HFFc6 (cell line): Measurements from ENCODE around the gene ABHD1. TPM values are rescaled to one million over a fixed set of nuclear protein-coding genes. Genes with fewer than 3 reads are reported as not detected.
A peak's percentile ranks its signal among the peaks of the same experiment; 100 is the strongest.

Experiments
- DNase-seq: peaks from one replicate; pipeline ENCODE4 v3.0.0-alpha.2; 2018
- H3K27ac Mint-ChIP-seq: 2 replicates; pipeline ENCODE4 v1.8.0; 2020; ENCODE audit warnings: mild to moderate bottlenecking, mixed read lengths
- H3K27me3 Mint-ChIP-seq: 2 replicates; pipeline ENCODE4 v1.8.0; 2021; ENCODE audit warnings: mild to moderate bottlenecking, moderate library complexity, mixed read lengths; ENCODE audit not compliant: insufficient read depth
- H3K36me3 Mint-ChIP-seq: 2 replicates; pipeline ENCODE4 v1.8.0; 2021; ENCODE audit warnings: low read depth, mixed read lengths
- H3K4me1 Mint-ChIP-seq: 2 replicates; pipeline ENCODE4 v1.8.0; 2020; ENCODE audit warnings: low read depth, mixed read lengths
- H3K4me3 Mint-ChIP-seq: 2 replicates; pipeline ENCODE4 v1.8.0; 2020; ENCODE audit warnings: mild to moderate bottlenecking, moderate library complexity, mixed read lengths
- H3K9me3 Mint-ChIP-seq: 2 replicates; pipeline ENCODE4 v1.8.0; 2020; ENCODE audit warnings: mild to moderate bottlenecking, mixed read lengths
- CTCF ChIP-seq: fragments of 200-600 bp; sonication (generic); IDR thresholded peaks from 2 replicates; pipeline ENCODE4 v1.5.0; 2021; ENCODE audit warnings: antibody characterized with exemption, mild to moderate bottlenecking
- total RNA-seq, 6 experiments: library from RNA; stranded (reverse); fragmentation: NEBNext Ultra II Directional; extraction: Animal tissue kit (Norgen Biotek cat#: 25700); gene quantifications; 2 replicates in 1 of 6; 3 replicates in 5 of 6; pipeline ENCODE4 v1.2.3, GENCODE V29; 2021

The ABHD1 gene
- total RNA-seq, 6 experiments from 2014 or later = not detected

- H3K9me3 Mint-ChIP-seq = no peaks in the 10 kb centered on the region
- peaks cover 3% of the 10 kb centered on the region for H3K27me3 Mint-ChIP-seq
- H3K4me3 Mint-ChIP-seq = no peak overlapping the region
- DNase-seq = no peak
- no peak for TF ChIP-seq CTCF
- peaks cover 46% of the 10 kb centered on the region for H3K4me1 Mint-ChIP-seq
- H3K27ac Mint-ChIP-seq = no peak overlapping the region
- H3K36me3 Mint-ChIP-seq = peaks cover 12% of the 10 kb centered on the region; the same call in 1 of the 2 replicates
These were observed 40.7 kb upstream of the ABHD1 start for GRCh38 chr2:27082773-27083409.

DNA sequence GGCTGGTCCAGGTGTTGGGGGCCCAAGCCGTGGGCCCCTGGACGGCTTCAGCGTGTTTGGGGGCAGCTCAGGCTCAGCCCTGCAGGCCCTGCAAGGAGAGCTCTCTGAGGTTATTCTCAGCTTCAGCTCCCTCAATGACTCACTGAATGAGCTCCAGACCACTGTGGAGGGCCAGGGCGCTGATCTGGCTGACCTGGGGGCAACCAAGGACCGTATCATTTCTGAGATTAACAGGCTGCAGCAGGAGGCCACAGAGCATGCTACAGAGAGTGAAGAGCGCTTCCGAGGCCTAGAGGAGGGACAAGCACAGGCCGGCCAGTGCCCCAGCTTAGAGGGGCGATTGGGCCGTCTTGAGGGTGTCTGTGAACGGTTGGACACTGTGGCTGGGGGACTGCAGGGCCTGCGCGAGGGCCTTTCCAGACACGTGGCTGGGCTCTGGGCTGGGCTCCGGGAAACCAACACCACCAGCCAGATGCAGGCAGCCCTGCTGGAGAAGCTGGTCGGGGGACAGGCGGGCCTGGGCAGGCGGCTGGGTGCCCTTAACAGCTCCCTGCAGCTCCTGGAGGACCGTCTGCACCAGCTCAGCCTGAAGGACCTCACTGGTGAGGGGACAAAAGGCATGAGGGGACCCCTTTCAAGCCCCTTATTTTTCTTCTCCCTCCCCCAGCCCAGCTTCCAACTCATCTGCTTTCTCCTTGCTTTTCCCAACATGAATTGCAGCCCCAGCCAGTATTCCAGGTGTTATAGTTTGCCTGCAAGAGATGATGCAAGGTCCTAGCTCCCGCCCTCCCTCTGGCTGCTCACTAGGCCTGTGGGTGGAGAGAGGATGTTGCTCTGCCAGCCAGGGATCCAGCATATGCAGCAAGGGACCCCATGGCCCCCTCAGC is 40.0 kb upstream of the ABHD1 start:
- Mint-ChIP-seq H3K27ac (no peak overlapping the region), H3K4me3 (no peak overlapping the region), H3K27me3 (peaks cover 3% of the 10 kb centered on the region), H3K9me3 (no peaks in the 10 kb centered on the region), H3K36me3 (peaks cover 12% of the 10 kb centered on the region; the same call in 1 of the 2 replicates), H3K4me1 (peaks cover 40% of the 10 kb centered on the region)
- no peak for TF ChIP-seq CTCF
- DNase-seq = no peak

- Mint-ChIP-seq H3K27ac (no peak overlapping the region), H3K9me3 (no peaks in the 10 kb centered on the region), H3K27me3 (peaks cover 3% of the 10 kb centered on the region), H3K36me3 (peaks cover 12% of the 10 kb centered on the region; the same call in 1 of the 2 replicates), H3K4me1 (peaks cover 39% of the 10 kb centered on the region), H3K4me3 (no peak overlapping the region)
- DNase-seq = no peak
- no peak for TF ChIP-seq CTCF
These were observed 39.1 kb upstream of the ABHD1 start for GRCh38 chr2:27084297-27085061.

DNA sequence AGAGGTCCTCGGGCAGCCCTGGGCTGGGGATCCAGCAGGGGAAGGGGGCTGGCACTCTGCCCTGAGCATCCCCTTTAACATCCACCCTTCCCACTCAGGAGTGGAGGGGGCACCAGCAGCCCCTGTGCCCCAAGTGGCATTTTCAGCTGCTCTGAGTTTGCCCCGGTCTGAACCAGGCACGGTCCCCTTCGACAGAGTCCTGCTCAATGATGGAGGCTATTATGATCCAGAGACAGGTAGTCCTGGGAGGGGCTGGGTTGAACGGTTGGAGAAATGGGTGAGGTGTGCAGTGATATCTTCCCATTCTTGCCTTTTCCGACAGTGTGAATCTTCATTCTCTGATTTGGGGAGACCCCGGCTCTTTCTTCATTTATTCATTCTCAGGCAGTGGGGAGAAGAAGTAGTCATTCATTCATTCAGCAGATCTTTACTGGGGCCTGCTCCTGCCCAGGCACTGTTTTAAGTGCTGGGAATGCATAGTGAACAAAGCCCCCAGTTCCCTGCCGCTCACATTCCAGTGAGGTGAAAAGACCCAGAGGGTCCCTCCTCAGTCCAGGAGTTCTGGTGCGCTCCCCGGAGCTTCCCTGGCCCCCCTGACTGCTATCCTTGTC is 38.4 kb upstream of the ABHD1 start:
- H3K4me1 Mint-ChIP-seq = peaks cover 32% of the 10 kb centered on the region
- peak overlapping the region; percentile 41 for H3K27ac Mint-ChIP-seq
- peak overlapping the region; percentile 62 for H3K4me3 Mint-ChIP-seq
- no peaks in the 10 kb centered on the region for H3K9me3 Mint-ChIP-seq
- H3K27me3 Mint-ChIP-seq = peaks cover 3% of the 10 kb centered on the region
- TF ChIP-seq CTCF = no peak; the same call in 1 of the 2 replicates
- no peak for DNase-seq
- H3K36me3 Mint-ChIP-seq = peaks cover 9% of the 10 kb centered on the region; the same call in 1 of the 2 replicates

- H3K36me3 Mint-ChIP-seq = peaks cover 7% of the 10 kb centered on the region; the same call in 1 of the 2 replicates
- peak; percentile 57; the same call in 1 of the 2 replicates for TF ChIP-seq CTCF
- H3K9me3 Mint-ChIP-seq = no peaks in the 10 kb centered on the region
- H3K27me3 Mint-ChIP-seq = peaks cover 3% of the 10 kb centered on the region
- H3K4me3 Mint-ChIP-seq = peak overlapping the region; percentile 62
- H3K4me1 Mint-ChIP-seq = peaks cover 27% of the 10 kb centered on the region
- H3K27ac Mint-ChIP-seq = peak overlapping the region; percentile 41
- DNase-seq = peak; percentile 46
These were observed 37.9 kb upstream of the ABHD1 start for GRCh38 chr2:27085673-27086089.
